Spinal cord (tissue), 10 donors: ENCODE data around the gene FMN1. TPM values are rescaled to one million over a fixed set of nuclear protein-coding genes. Genes with fewer than 3 reads are reported as not detected.

Experiments used
- DNase-seq, 6 donors: peaks; one replicate each; pipeline versions ENCODE4 v3.0.0 to v3.0.0-alpha.2; 2013 to 2015; ENCODE audit warnings: low spot score in 6 of 6, low read depth in 4 of 6
- H3K27ac ChIP-seq: one replicate; pipeline ENCODE4 v1.5.1; 2013; ENCODE audit warnings: low read depth, low read length, control low read depth
- H3K27me3 ChIP-seq: one replicate; pipeline ENCODE4 v1.6.1; 2013; ENCODE audit warnings: low read length; ENCODE audit not compliant: control insufficient read depth, insufficient read depth
- H3K36me3 ChIP-seq: one replicate; pipeline ENCODE4 v1.6.1; 2013; ENCODE audit warnings: low read length; ENCODE audit not compliant: control insufficient read depth, insufficient read depth
- H3K4me1 ChIP-seq: one replicate; pipeline ENCODE4 v1.6.1; 2013; ENCODE audit warnings: low read length; ENCODE audit not compliant: control insufficient read depth, insufficient read depth
- H3K4me3 ChIP-seq: one replicate; pipeline ENCODE4 v1.5.1; 2013; ENCODE audit warnings: low read depth, low read length, control low read depth
- H3K9me3 ChIP-seq: one replicate; pipeline ENCODE4 v1.6.1; 2013; ENCODE audit warnings: low read length; ENCODE audit not compliant: control insufficient read depth, insufficient read depth
- WGBS: methylation state at CpG from one replicate; pipeline ENCODE4 v1.1.5; 2013; ENCODE audit warnings: missing lambda C conversion rate; ENCODE audit not compliant: insufficient coverage; 5-methylcytosine and 5-hydroxymethylcytosine counted together
- polyA plus RNA-seq, 2 donors: library from polyadenylated mRNA; unstranded; fragments of 120-200 nt; gene quantifications; one replicate each; pipeline ENCODE4 v1.2.1, GENCODE V29; 2013; ENCODE audit not compliant: insufficient read length in 2 of 2
- total RNA-seq, 2 donors: library from RNA; depleted of rRNA in 1 of 2; stranded (reverse); fragments of 120-200 nt in 1 of 2; fragments of >200 nt in 1 of 2; gene quantifications; one replicate each; pipeline versions ENCODE4 v1.2.3 to v1.2.4, GENCODE V29; 2013 to 2014
- donor health status: healthy.

Gene FMN1
- total and polyA plus RNA-seq, 4 donors = 1.00 to 5.7 (median 2.8) TPM

- WGBS = 85% methylated on average over 9 of the region's 15 CpGs
- no peaks in the 10 kb centered on the region for H3K9me3 ChIP-seq
- no peak for DNase-seq
- H3K27ac ChIP-seq = no peak overlapping the region
- no peaks in the 10 kb centered on the region for H3K27me3 ChIP-seq
- no peak overlapping the region for H3K4me3 ChIP-seq
- H3K4me1 ChIP-seq = no peaks in the 10 kb centered on the region
- H3K36me3 ChIP-seq = no peaks in the 10 kb centered on the region
Measured at GRCh38 chr15:32873284-32874114, 321.0 kb downstream of the FMN1 start.

- peak in 1 of 6 donors; percentile 51 for DNase-seq
- Histone ChIP-seq H3K36me3 (no peaks in the 10 kb centered on the region), H3K27me3 (no peaks in the 10 kb centered on the region), H3K9me3 (no peaks in the 10 kb centered on the region), H3K4me3 (no peak overlapping the region), H3K27ac (no peak overlapping the region), H3K4me1 (no peaks in the 10 kb centered on the region)
- no CpG with 5 or more reads among the region's 5 CpGs for WGBS
Measured at GRCh38 chr15:32872621-32873283, 321.8 kb downstream of the FMN1 start.

GRCh38 chr15:32871883-32872282 is 322.6 kb downstream of the FMN1 start:
- Histone ChIP-seq H3K27ac (no peak overlapping the region), H3K36me3 (no peaks in the 10 kb centered on the region), H3K4me1 (no peaks in the 10 kb centered on the region), H3K9me3 (no peaks in the 10 kb centered on the region), H3K27me3 (no peaks in the 10 kb centered on the region), H3K4me3 (no peak overlapping the region)
- WGBS = no CpG with 5 or more reads among the region's 2 CpGs
- no peak for DNase-seq

- Histone ChIP-seq H3K9me3 (no peaks in the 10 kb centered on the region), H3K4me1 (no peaks in the 10 kb centered on the region), H3K4me3 (no peak overlapping the region), H3K27ac (no peak overlapping the region), H3K27me3 (no peaks in the 10 kb centered on the region), H3K36me3 (no peaks in the 10 kb centered on the region)
- DNase-seq = no peak
- 90% methylated on average over 3 of the region's 14 CpGs for WGBS
Measured at GRCh38 chr15:32870240-32871033, 324.1 kb downstream of the FMN1 start.

- H3K36me3 ChIP-seq = no peaks in the 10 kb centered on the region
- H3K27ac ChIP-seq = no peak overlapping the region
- 94% methylated on average over 4 of the region's 4 CpGs for WGBS
- no peaks in the 10 kb centered on the region for H3K27me3 ChIP-seq
- no peaks in the 10 kb centered on the region for H3K4me1 ChIP-seq
- no peak overlapping the region for H3K4me3 ChIP-seq
- no peak for DNase-seq
- H3K9me3 ChIP-seq = no peaks in the 10 kb centered on the region
Measured at GRCh38 chr15:32869776-32870175, 324.7 kb downstream of the FMN1 start.

- Histone ChIP-seq H3K36me3 (no peaks in the 10 kb centered on the region), H3K9me3 (no peaks in the 10 kb centered on the region), H3K4me1 (no peaks in the 10 kb centered on the region), H3K4me3 (no peak overlapping the region), H3K27ac (no peak overlapping the region), H3K27me3 (no peaks in the 10 kb centered on the region)
- no peak for DNase-seq
- WGBS = 88% methylated on average over 9 of the region's 9 CpGs
Measured at GRCh38 chr15:32867313-32867626, 327.2 kb downstream of the FMN1 start.

GRCh38 chr15:32866454-32867312 is 327.8 kb downstream of the FMN1 start:
- WGBS = 64% methylated on average over 4 of the region's 6 CpGs
- H3K4me3 ChIP-seq = no peak overlapping the region
- no peak for DNase-seq
- no peaks in the 10 kb centered on the region for H3K36me3 ChIP-seq
- H3K9me3 ChIP-seq = no peaks in the 10 kb centered on the region
- peaks cover 5% of the 10 kb centered on the region for H3K4me1 ChIP-seq
- H3K27ac ChIP-seq = no peak overlapping the region
- H3K27me3 ChIP-seq = no peaks in the 10 kb centered on the region

GRCh38 chr15:32864841-32865240 is 329.7 kb downstream of the FMN1 start:
- Histone ChIP-seq H3K9me3 (no peaks in the 10 kb centered on the region), H3K36me3 (no peaks in the 10 kb centered on the region), H3K27ac (no peak overlapping the region), H3K4me3 (no peak overlapping the region), H3K27me3 (no peaks in the 10 kb centered on the region), H3K4me1 (peaks cover 6% of the 10 kb centered on the region)
- no peak for DNase-seq
- no CpG with 5 or more reads among the region's 3 CpGs for WGBS

- Histone ChIP-seq H3K27me3 (peaks cover 3% of the 10 kb centered on the region), H3K9me3 (no peaks in the 10 kb centered on the region), H3K36me3 (no peaks in the 10 kb centered on the region), H3K27ac (no peak overlapping the region), H3K4me3 (no peak overlapping the region), H3K4me1 (peaks cover 6% of the 10 kb centered on the region)
- no peak for DNase-seq
- WGBS = no CpG with 5 or more reads among the region's 1 CpG
Measured at GRCh38 chr15:32864051-32864450, 330.5 kb downstream of the FMN1 start.
